K562 (cell line): ENCODE measurements around the gene GULP1. TPM values are rescaled to one million over a fixed set of nuclear protein-coding genes. Genes with fewer than 3 reads are reported as not detected.

Experiments used
- ATAC-seq: fragments of 200-7000 bp; cut with Tn5 transposase; 3 replicates; pipeline ENCODE4 v1.9.1; 2020; ENCODE audit warnings: moderate library complexity
- BruUV-seq: library from RNA; stranded (reverse); fragments of 400-500 nt; replicated peaks from 2 replicates; lab custom pipeline; 2021; lab: Mats Ljungman, UMichigan
- CTCF ChIA-PET: fragments of 300-600 bp; formaldehyde crosslinking; extraction: SDS; loops from one replicate; lab custom pipeline; 2021; ENCODE audit warnings: low intra/inter-chr PET ratio; lab: Yijun Ruan, JAX
- POLR2A ChIA-PET: fragments of 300-600, 350-650 bp; sonication (Branson Sonifier 250); formaldehyde crosslinking; extraction: SDS; loops from one replicate; lab custom pipeline; 2021; ENCODE audit warnings: antibody characterized with exemption, inconsistent platforms; lab: Yijun Ruan, JAX
- DNase-seq, 4 experiments: peaks; one replicate each; pipeline versions ENCODE4 v3.0.0 to v3.0.0-alpha.2; 2011 to 2018; ENCODE audit warnings: low spot score in 3 of 4, mixed read lengths in 3 of 4; ENCODE audit errors: extremely low read depth in 1 of 4
- FAIRE-seq: peaks from 2 replicates; lab custom pipeline; 2011; peaks lifted over from hg19 to GRCh38; lab: Jason Lieb, UNC
- H2AFZ ChIP-seq: 2 replicates; pipeline ENCODE4 v1.6.0; 2011; ENCODE audit warnings: low read depth, low read length, control low read depth, inconsistent platforms
- H3K27ac ChIP-seq: fragments of 200-600 bp; 3 replicates; pipeline ENCODE4 v1.8.0; 2011; ENCODE audit warnings: low read depth, mild to moderate bottlenecking, control low read depth, inconsistent platforms, low read length, moderate library complexity, mixed read lengths; ENCODE audit errors: extremely low read depth
- H3K27me3 ChIP-seq, 2 experiments: fragments of 300-600 bp in 1 of 2; 2 replicates in 1 of 2; 3 replicates in 1 of 2; pipeline versions ENCODE4 v1.6.0 to v1.8.0; 2011; ENCODE audit warnings: inconsistent platforms in 2 of 2, low read length in 2 of 2, mild to moderate bottlenecking in 1 of 2, mixed read lengths in 1 of 2, moderate library complexity in 1 of 2; ENCODE audit not compliant: control insufficient read depth in 2 of 2, insufficient read depth in 2 of 2
- H3K36me3 ChIP-seq: fragments of 300-600 bp; 3 replicates; pipeline ENCODE4 v1.8.0; 2011; ENCODE audit warnings: mild to moderate bottlenecking, low read length, inconsistent platforms; ENCODE audit not compliant: control insufficient read depth, insufficient read depth
- H3K4me1 ChIP-seq, 2 experiments: fragments of 200-600 bp in 1 of 2; replicated peaks in 1 of 2; 2 replicates in 1 of 2; 3 replicates in 1 of 2; pipeline versions ENCODE4 v1.5.1 to v1.8.0; 2011; ENCODE audit warnings: inconsistent platforms in 2 of 2, low read length in 2 of 2, mild to moderate bottlenecking in 1 of 2, mixed read lengths in 1 of 2, moderate library complexity in 1 of 2; ENCODE audit not compliant: control insufficient read depth in 2 of 2, insufficient read depth in 2 of 2
- H3K4me2 ChIP-seq: 2 replicates; pipeline ENCODE4 v1.6.1; 2011; ENCODE audit warnings: low read length, control low read depth, inconsistent platforms, mixed read lengths; ENCODE audit not compliant: insufficient read depth
- H3K4me3 ChIP-seq: fragments of 200-600 bp; sonication (generic), shearing (Covaris generic); 2 replicates; pipeline ENCODE4 v1.5.1; 2016; ENCODE audit warnings: control low read depth, inconsistent platforms
- H3K79me2 ChIP-seq: fragments of 200-600 bp; 3 replicates; pipeline ENCODE4 v1.8.0; 2011; ENCODE audit warnings: low read length, inconsistent platforms; ENCODE audit not compliant: control insufficient read depth, insufficient read depth
- H3K9ac ChIP-seq, 2 experiments: 2 replicates each; pipeline versions ENCODE4 v1.6.0 to v1.6.1; 2011; ENCODE audit warnings: low read depth in 2 of 2, low read length in 2 of 2, control low read depth in 1 of 2, inconsistent platforms in 1 of 2, mild to moderate bottlenecking in 1 of 2, mixed read lengths in 1 of 2; ENCODE audit not compliant: insufficient read depth in 1 of 2
- H3K9me1 ChIP-seq: one replicate; pipeline ENCODE4 v1.6.0; 2011; ENCODE audit warnings: inconsistent platforms, mild to moderate bottlenecking, low read length, moderate library complexity; ENCODE audit not compliant: control insufficient read depth, insufficient read depth
- H3K9me3 ChIP-seq: replicated peaks from 2 replicates; pipeline ENCODE4 v1.5.1; 2011; ENCODE audit warnings: low read depth, low read length, inconsistent platforms; ENCODE audit not compliant: control insufficient read depth, insufficient read depth
- H4K20me1 ChIP-seq: replicated peaks from 2 replicates; pipeline ENCODE4 v1.6.1; 2011; ENCODE audit warnings: low read length, inconsistent platforms, mixed read lengths; ENCODE audit not compliant: control insufficient read depth, insufficient read depth
- ARID3A ChIP-seq: IDR thresholded peaks from 2 replicates; pipeline ENCODE4 v1.6.1; 2012; ENCODE audit warnings: low read depth, low read length, improper control_type of control experiment, borderline replicate concordance
- BCL6 ChIP-seq: fragments of 250-450 bp; sonication (Bioruptor Pico); IDR thresholded peaks from 2 replicates; pipeline ENCODE4 v1.4.0; 2020
- MGA ChIP-seq: fragments of 450-650 bp; IDR thresholded peaks from 2 replicates; pipeline ENCODE4 v1.6.1; 2016; ENCODE audit warnings: mild to moderate bottlenecking, moderate library complexity
- NR2C1 ChIP-seq, 2 experiments: fragments of 450-650 bp; IDR thresholded peaks; 2 replicates each; pipeline ENCODE4 v1.6.1; 2017; ENCODE audit warnings: mild to moderate bottlenecking in 2 of 2, antibody characterized with exemption in 1 of 2, inconsistent platforms in 1 of 2, missing compliant biosample characterization in 1 of 2, missing genetic modification characterization in 1 of 2
- RAD21 ChIP-seq, 2 experiments: fragments of 250-450 bp in 1 of 2; fragments of 450-650 bp in 1 of 2; sonication (Bioruptor Pico) in 1 of 2; formaldehyde crosslinking in 1 of 2; IDR thresholded peaks in 1 of 2; conservative IDR thresholded peaks in 1 of 2; 2 replicates each; pipeline versions ENCODE4 v1.4.0 to v1.8.0; 2020 to 2022; ENCODE audit warnings: mild to moderate bottlenecking in 2 of 2, moderate library complexity in 1 of 2
- ZNF408 ChIP-seq: fragments of 250-450 bp; sonication (Bioruptor Pico); IDR thresholded peaks from 2 replicates; pipeline ENCODE4 v1.4.0; 2020; ENCODE audit warnings: low read depth, mild to moderate bottlenecking, moderate library complexity
- WGBS: fragments of 100-300 bp; shearing (Covaris generic); methylation state at CpG from one replicate; pipeline ENCODE4 v1.1.6; 2016; ENCODE audit warnings: low coverage, mixed read lengths; ENCODE audit not compliant: insufficient coverage; ENCODE audit errors: missing lambda C conversion rate; 5-methylcytosine and 5-hydroxymethylcytosine counted together
- in situ Hi-C: fragments of 300-500 bp; cut with MboI; formaldehyde crosslinking; loops from 4 replicates; pipeline ENCODE4 v1.15.0; 2018; ENCODE audit warnings: inconsistent platforms, mixed read lengths
- intact Hi-C: fragments of 100-400 bp; cut with micrococcal nuclease; formaldehyde crosslinking; loops from 2 replicates; pipeline ENCODE4 v1.14.2; 2022
- polyA plus RNA-seq, 8 experiments: library from polyadenylated mRNA; depleted of rRNA in 4 of 8; stranded (reverse) in 5 of 8; unstranded in 3 of 8; fragments of >200 nt; fragmentation: Nextera tagmentation in 2 of 8; fragmentation: Illumina TruSeq in 1 of 8; extraction: Ambion mirVana in 2 of 8; extraction: Trizol in 1 of 8; gene quantifications; 2 replicates each; pipeline versions ENCODE4 v1.2.1 to v1.2.3, GENCODE V29; 2011 to 2014; ENCODE audit warnings: inconsistent platforms in 1 of 8, missing spikeins in 1 of 8
- total RNA-seq, 7 experiments: library from RNA; depleted of rRNA in 6 of 7; stranded (reverse); fragments of >200 nt in 6 of 7; fragmentation: Illumina TruSeq in 2 of 7; extraction: Trizol in 2 of 7; gene quantifications; 2 replicates each; pipeline versions ENCODE4 v1.2.1 to v1.2.3, GENCODE V29; 2011 to 2021; ENCODE audit warnings: low replicate concordance in 1 of 7

GULP1 gene
- total and polyA plus RNA-seq, 9 of the 15 experiments (the other 6 are each of a cell fraction or from before 2014, with no cell fraction given): 8.5 to 25.3 (median 19.5) TPM

GRCh38 chr2:188512456-188512855 is 220.8 kb downstream of the GULP1 start (continued):
- TF ChIP-seq RAD21 (CRISPR knock-in tag; conservative IDR thresholded peaks at IDR 0.05 in 1 of 2, IDR thresholded peaks at IDR 0.05 in 1 of 2): peak; percentile 72
- TF ChIP-seq, all 486 proteins: peak for 4

GRCh38 chr2:188515918-188516317 is 224.2 kb downstream of the GULP1 start:
- ChIA-PET CTCF (no interaction called here), POLR2A (no interaction called here)
- H2AFZ ChIP-seq: no peak overlapping the region
- H4K20me1 ChIP-seq: no peaks in the 10 kb centered on the region
- H3K9ac ChIP-seq: no peak overlapping the region
- FAIRE-seq (no peak), ATAC-seq (no peak), DNase-seq (no peak)
- intact Hi-C loops (loop anchor here (10.0 kb wide), 2 partner anchors 671 to 931 kb away; no protein-coding TSS in a partner anchor), in situ Hi-C loops (loop anchor here (25.0 kb wide), 1 partner anchor 929 kb away; no protein-coding TSS in a partner anchor)
- no peak overlapping the region for H3K27ac ChIP-seq
- H3K4me2 ChIP-seq: no peak overlapping the region
- H3K27me3 ChIP-seq: no peaks in the 10 kb centered on the region
- H3K4me3 ChIP-seq: no peak overlapping the region
- BruUV-seq: no TSS peak
- H3K9me3 ChIP-seq: no peaks in the 10 kb centered on the region; the same call in 1 of the 2 replicates
- no peaks in the 10 kb centered on the region for H3K79me2 ChIP-seq
- H3K36me3 ChIP-seq: no peaks in the 10 kb centered on the region
- H3K4me1 ChIP-seq: no peaks in the 10 kb centered on the region
- no peaks in the 10 kb centered on the region for H3K9me1 ChIP-seq
- WGBS: 33% methylated on average over 1 of the region's 1 CpG
- no peak for TF ChIP-seq ZNF408
- no peak for TF ChIP-seq BCL6 (CRISPR knock-in tag)
- no peak for TF ChIP-seq MGA
- TF ChIP-seq NR2C1 (IDR thresholded peaks at IDR 0.05): no peak
- TF ChIP-seq NR2C1 (tag; IDR thresholded peaks at IDR 0.05): no peak
- no peak for TF ChIP-seq ARID3A
